OCI-LY1 (cell line): ENCODE measurements around the gene CDK17.

Source experiments
- H2AFZ ChIP-seq: fragments of 200-600 bp; sonication (generic), shearing (Covaris generic); 2 replicates; pipeline ENCODE4 v1.6.0; 2014; ENCODE audit warnings: antibody characterized with exemption, mild to moderate bottlenecking, low read length
- H3F3A ChIP-seq: fragments of 200-600 bp; sonication (generic), shearing (Covaris generic); 2 replicates; pipeline ENCODE4 v1.6.0; 2014; ENCODE audit warnings: mild to moderate bottlenecking, antibody characterized with exemption, low read length, moderate library complexity; ENCODE audit not compliant: insufficient read depth
- H3K27ac ChIP-seq: fragments of 200-600 bp; sonication (generic); 2 replicates; pipeline ENCODE4 v1.5.1; 2014; ENCODE audit warnings: low read length, mixed run types, mild to moderate bottlenecking, low read depth; ENCODE audit not compliant: poor library complexity, severe bottlenecking
- H3K27me3 ChIP-seq: fragments of 200-600 bp; sonication (generic); 2 replicates; pipeline ENCODE4 v1.6.0; 2014; ENCODE audit warnings: antibody characterized with exemption, mild to moderate bottlenecking, low read length, moderate library complexity; ENCODE audit not compliant: insufficient read depth
- H3K36me3 ChIP-seq: fragments of 200-600 bp; sonication (generic); 2 replicates; pipeline ENCODE4 v1.6.1; 2014; ENCODE audit warnings: mild to moderate bottlenecking, antibody characterized with exemption, low read length, moderate library complexity, mixed read lengths; ENCODE audit not compliant: insufficient read depth
- H3K4me1 ChIP-seq: fragments of 200-600 bp; sonication (generic); 2 replicates; pipeline ENCODE4 v1.5.1; 2014; ENCODE audit warnings: mild to moderate bottlenecking, low read length, moderate library complexity; ENCODE audit not compliant: insufficient read depth, severe bottlenecking
- H3K4me2 ChIP-seq: fragments of 200-600 bp; sonication (generic), shearing (Covaris generic); 2 replicates; pipeline ENCODE4 v1.6.1; 2014; ENCODE audit warnings: low read length
- H3K4me3 ChIP-seq: fragments of 200-600 bp; sonication (generic); 2 replicates; pipeline ENCODE4 v1.5.1; 2014; ENCODE audit warnings: low read length, low read depth, mild to moderate bottlenecking, mixed read lengths; ENCODE audit not compliant: poor library complexity, severe bottlenecking
- H3K79me2 ChIP-seq: fragments of 200-600 bp; shearing (Covaris generic); 2 replicates; pipeline ENCODE4 v1.6.1; 2016; ENCODE audit warnings: mixed run types, low read length, mixed read lengths; ENCODE audit not compliant: insufficient read depth
- H3K9ac ChIP-seq: fragments of 200-600 bp; sonication (generic), shearing (Covaris generic); 2 replicates; pipeline ENCODE4 v1.6.1; 2014; ENCODE audit warnings: mild to moderate bottlenecking, low read length, mixed read lengths
- H3K9me2 ChIP-seq: fragments of 200-600 bp; sonication (generic), shearing (Covaris generic); 2 replicates; pipeline ENCODE4 v1.6.1; 2014; ENCODE audit warnings: low read depth, mild to moderate bottlenecking, low read length, mixed read lengths
- H3K9me3 ChIP-seq: fragments of 200-600 bp; shearing (Covaris generic); 2 replicates; pipeline ENCODE4 v1.6.1; 2014; ENCODE audit warnings: low read length, mixed read lengths
- H4K20me1 ChIP-seq: fragments of 200-600 bp; sonication (generic), shearing (Covaris generic); 2 replicates; pipeline ENCODE4 v1.6.0; 2016; ENCODE audit warnings: mild to moderate bottlenecking, low read length; ENCODE audit not compliant: insufficient read depth
- EZH2 ChIP-seq: fragments of 200-600 bp; sonication (generic), shearing (Covaris generic); IDR thresholded peaks from 2 replicates; pipeline ENCODE4 v1.8.0; 2017; ENCODE audit warnings: borderline replicate concordance, mixed run types, mild to moderate bottlenecking, antibody characterized with exemption, low read length, moderate library complexity, mixed read lengths
- TF ChIP-seq, protein P1 (sequence below): fragments of 200-600 bp; sonication (generic), shearing (Covaris generic); IDR thresholded peaks from 2 replicates; pipeline ENCODE4 v1.5.1; 2017; ENCODE audit warnings: mild to moderate bottlenecking, antibody characterized with exemption, low read length, moderate library complexity, mixed read lengths

Gene CDK17

DNA sequence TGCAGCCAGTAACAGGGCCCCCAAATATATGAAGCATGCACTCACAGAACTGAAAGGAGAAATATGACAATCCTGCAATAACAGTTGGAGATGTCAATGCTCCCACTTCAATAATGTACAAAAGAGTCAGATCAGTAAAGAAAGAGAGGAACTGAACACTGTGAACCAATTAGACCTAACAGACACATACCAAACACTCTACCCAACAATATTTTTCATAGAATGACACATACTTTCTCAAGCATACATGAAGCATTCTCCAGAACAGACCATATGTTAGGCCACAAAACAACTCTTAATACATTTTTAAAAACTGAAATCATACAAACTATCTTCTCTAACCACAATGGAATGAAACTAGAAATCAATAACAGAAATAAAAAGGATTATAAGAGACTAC lies 125.9 kb downstream of the CDK17 start:
- Histone ChIP-seq H3K9me3 (no peaks in the 10 kb centered on the region), H3K36me3 (peaks cover 52% of the 10 kb centered on the region), H3K27ac (no peak overlapping the region)

DNA sequence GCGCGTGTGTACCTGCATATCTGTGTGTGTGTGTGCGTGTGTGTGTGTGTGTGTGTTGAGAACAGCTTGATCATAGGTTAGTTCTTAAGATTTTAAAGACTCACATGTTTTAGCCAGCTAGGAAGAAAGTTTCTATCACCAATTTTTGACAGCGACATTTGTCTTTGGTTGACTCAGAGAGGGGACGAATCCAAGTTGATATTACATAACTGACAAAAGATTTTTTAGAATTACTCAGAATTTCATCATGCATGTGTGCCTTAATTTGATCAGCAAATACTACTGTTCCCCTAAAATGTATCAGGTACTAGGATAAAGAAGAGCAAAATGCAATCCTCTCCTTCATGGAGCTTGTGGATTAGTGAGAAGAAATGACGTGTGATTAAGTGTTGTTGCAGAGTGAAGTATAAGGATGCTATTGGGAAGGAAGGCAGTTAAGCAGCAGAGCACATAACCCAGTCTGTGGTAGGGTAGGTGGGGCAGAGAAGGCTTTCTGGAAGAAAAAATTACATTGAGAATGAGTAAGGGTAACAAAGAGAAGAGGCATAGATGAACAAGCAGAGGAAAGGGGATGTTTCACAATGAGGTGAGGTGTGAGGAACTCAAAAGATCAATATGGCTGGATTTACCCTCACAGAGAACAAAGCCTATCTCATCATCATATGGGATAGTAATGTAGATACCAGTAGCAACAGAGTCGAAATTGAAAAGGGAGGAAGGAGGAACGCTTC lies 128.6 kb downstream of the CDK17 start:
- H3K4me3 ChIP-seq: no peak overlapping the region
- no peak overlapping the region for H3K27ac ChIP-seq
- no peaks in the 10 kb centered on the region for H3F3A ChIP-seq
- peaks cover 36% of the 10 kb centered on the region for H3K36me3 ChIP-seq
- H3K27me3 ChIP-seq: no peaks in the 10 kb centered on the region
- no peaks in the 10 kb centered on the region for H3K79me2 ChIP-seq
- no peaks in the 10 kb centered on the region for H3K9me2 ChIP-seq
- no peaks in the 10 kb centered on the region for H3K9me3 ChIP-seq
- no peak overlapping the region for H2AFZ ChIP-seq
- no peak for TF ChIP-seq EZH2
- TF ChIP-seq, protein P1, sequence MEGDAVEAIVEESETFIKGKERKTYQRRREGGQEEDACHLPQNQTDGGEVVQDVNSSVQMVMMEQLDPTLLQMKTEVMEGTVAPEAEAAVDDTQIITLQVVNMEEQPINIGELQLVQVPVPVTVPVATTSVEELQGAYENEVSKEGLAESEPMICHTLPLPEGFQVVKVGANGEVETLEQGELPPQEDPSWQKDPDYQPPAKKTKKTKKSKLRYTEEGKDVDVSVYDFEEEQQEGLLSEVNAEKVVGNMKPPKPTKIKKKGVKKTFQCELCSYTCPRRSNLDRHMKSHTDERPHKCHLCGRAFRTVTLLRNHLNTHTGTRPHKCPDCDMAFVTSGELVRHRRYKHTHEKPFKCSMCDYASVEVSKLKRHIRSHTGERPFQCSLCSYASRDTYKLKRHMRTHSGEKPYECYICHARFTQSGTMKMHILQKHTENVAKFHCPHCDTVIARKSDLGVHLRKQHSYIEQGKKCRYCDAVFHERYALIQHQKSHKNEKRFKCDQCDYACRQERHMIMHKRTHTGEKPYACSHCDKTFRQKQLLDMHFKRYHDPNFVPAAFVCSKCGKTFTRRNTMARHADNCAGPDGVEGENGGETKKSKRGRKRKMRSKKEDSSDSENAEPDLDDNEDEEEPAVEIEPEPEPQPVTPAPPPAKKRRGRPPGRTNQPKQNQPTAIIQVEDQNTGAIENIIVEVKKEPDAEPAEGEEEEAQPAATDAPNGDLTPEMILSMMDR: no peak
- H3K9ac ChIP-seq: no peak overlapping the region
- H3K4me1 ChIP-seq: no peaks in the 10 kb centered on the region
- no peak overlapping the region for H3K4me2 ChIP-seq
- no peaks in the 10 kb centered on the region for H4K20me1 ChIP-seq

More for the DNA sequence above, 125.9 kb downstream of the CDK17 start:
- Histone ChIP-seq H3K4me1 (no peaks in the 10 kb centered on the region), H3K4me3 (no peak overlapping the region), H4K20me1 (no peaks in the 10 kb centered on the region), H3K9me2 (no peaks in the 10 kb centered on the region), H3K9ac (no peak overlapping the region), H3K27me3 (no peaks in the 10 kb centered on the region), H3F3A (no peaks in the 10 kb centered on the region), H2AFZ (no peak overlapping the region), H3K79me2 (no peaks in the 10 kb centered on the region; the same call in 1 of the 2 replicates), H3K4me2 (no peak overlapping the region)
- TF ChIP-seq, protein P1: no peak
- no peak for TF ChIP-seq EZH2

DNA sequence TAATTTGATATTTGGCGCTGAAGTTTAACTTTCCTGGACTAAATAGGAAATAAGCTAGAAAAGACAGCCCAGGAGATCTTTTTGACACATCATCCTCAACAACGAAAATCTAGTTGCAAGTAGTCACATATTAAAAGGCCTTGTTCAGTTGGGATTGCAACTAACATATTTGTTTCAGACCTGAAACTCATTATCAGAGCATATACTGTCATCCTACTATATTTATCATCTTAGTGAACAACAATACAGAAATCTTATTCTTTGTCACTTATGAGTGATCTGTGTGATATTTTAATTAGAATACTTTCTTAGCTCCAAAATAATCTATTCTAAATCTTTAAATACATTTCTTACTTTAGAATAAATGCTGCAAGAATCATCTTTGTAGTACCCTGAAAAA lies 134.0 kb downstream of the CDK17 start:
- Histone ChIP-seq H3K9me2 (no peaks in the 10 kb centered on the region), H3K9me3 (no peaks in the 10 kb centered on the region), H3K4me2 (no peak overlapping the region), H3K36me3 (peaks cover 20% of the 10 kb centered on the region; the same call in 1 of the 2 replicates), H3K4me3 (no peak overlapping the region), H3K27me3 (no peaks in the 10 kb centered on the region), H3K27ac (no peak overlapping the region), H3F3A (no peaks in the 10 kb centered on the region), H3K9ac (no peak overlapping the region), H4K20me1 (no peaks in the 10 kb centered on the region), H3K79me2 (no peaks in the 10 kb centered on the region), H3K4me1 (no peaks in the 10 kb centered on the region), H2AFZ (no peak overlapping the region)
- TF ChIP-seq, protein P1: no peak
